ENCODE results near the gene SERTAD4. TPM values are rescaled to one million over a fixed set of nuclear protein-coding genes. Genes with fewer than 3 reads are reported as not detected.

Gene SERTAD4
- total RNA-seq, 1 experiment from 2014 or later = 3.9 TPM

GRCh38 chr1:210235363-210236053 lies 2.9 kb downstream of the SERTAD4 start:
- H3T11ph ChIP-seq (ENCODE audit: low read length) = no peak overlapping the region
- no peak overlapping the region for H3K23ac ChIP-seq (ENCODE audit: insufficient read length, low read depth, low read length)
- H3K56ac ChIP-seq (ENCODE audit: insufficient read length, low read depth, low read length) = no peak overlapping the region
- no peak for TF ChIP-seq CTCF (conservative IDR thresholded peaks at IDR 0.05)
- no peaks in the 10 kb centered on the region for H3K9me3 ChIP-seq (ENCODE audit: control insufficient read depth, low read depth, low read length)
- H3K4me2 ChIP-seq (ENCODE audit: insufficient read depth, insufficient read length, low read length) = no peak overlapping the region
- DNase-seq = no peak
- no peak overlapping the region for H4K91ac ChIP-seq (ENCODE audit: insufficient read length, low read depth, low read length)
- no peaks in the 10 kb centered on the region for H3K9me3 Mint-ChIP-seq
- H3K27ac Mint-ChIP-seq = no peak overlapping the region
- peaks cover 9% of the 10 kb centered on the region; the same call in 1 of the 2 replicates for H3K4me1 ChIP-seq (ENCODE audit: insufficient read depth, low read length)
- H3K79me2 ChIP-seq (ENCODE audit: insufficient read depth, low read length) = no peaks in the 10 kb centered on the region
- peaks cover 23 to 42% of the 10 kb centered on the region in 2 experiments for H3K4me1 Mint-ChIP-seq
- H3K79me1 ChIP-seq (ENCODE audit: insufficient read depth, low read depth, low read length, poor library complexity, severe bottlenecking) = no peaks in the 10 kb centered on the region
- H2AK5ac ChIP-seq (ENCODE audit: insufficient read length, low read length) = no peak overlapping the region
- peaks cover 32% of the 10 kb centered on the region for H3K27me3 Mint-ChIP-seq (ENCODE audit: low read depth)
- no peaks in the 10 kb centered on the region for H4K20me1 ChIP-seq (ENCODE audit: control insufficient read depth, insufficient read depth, insufficient read length)
- H2BK12ac ChIP-seq (ENCODE audit: insufficient read length, low read depth, low read length) = no peak overlapping the region
- no peak overlapping the region for H2AFZ ChIP-seq (ENCODE audit: low read length)
- H3K36me3 Mint-ChIP-seq (ENCODE audit: insufficient read depth in 1 of 3, low read depth in 3 of 3) = no peaks in the 10 kb centered on the region
- no peak overlapping the region for H2BK120ac ChIP-seq (ENCODE audit: low read depth, low read length, poor library complexity, severe bottlenecking)
- H3K4me3 Mint-ChIP-seq = no peak overlapping the region
- no peak overlapping the region for H2BK15ac ChIP-seq (ENCODE audit: low read depth, low read length)
- H3K14ac ChIP-seq (ENCODE audit: insufficient read depth, low read length) = no peak overlapping the region
- no peak overlapping the region for H2BK5ac ChIP-seq (ENCODE audit: insufficient read length, low read length)
- H3K18ac ChIP-seq (ENCODE audit: insufficient read length, low read depth, low read length) = no peak overlapping the region
- no peak overlapping the region for H3K4ac ChIP-seq (ENCODE audit: low read depth, low read length)
- H3K23me2 ChIP-seq (ENCODE audit: insufficient read length, low read depth, low read length, poor library complexity, severe bottlenecking) = peaks cover 12% of the 10 kb centered on the region
- no peak overlapping the region for H3K27ac ChIP-seq (ENCODE audit: insufficient read length, low read depth, low read length)
- no CpG with 5 or more reads among the region's 3 CpGs for WGBS (ENCODE audit: extremely low coverage, insufficient read length, low lambda C conversion rate)
- H4K8ac ChIP-seq (replicated peaks; ENCODE audit: insufficient read length, low read depth, low read length) = no peak overlapping the region
- H4K5ac ChIP-seq (ENCODE audit: insufficient read length, low read depth, low read length) = no peak overlapping the region
- no peak overlapping the region for H2BK20ac ChIP-seq (ENCODE audit: low read depth, low read length, poor library complexity, severe bottlenecking)
- H3K9ac ChIP-seq (ENCODE audit: extremely low read depth, insufficient read length, low read length) = no peak overlapping the region
- peaks cover 3% of the 10 kb centered on the region; the same call in 1 of the 2 replicates for H3K27me3 ChIP-seq (ENCODE audit: insufficient read depth, low read length)

All from H9 (cell line).